ENCODE results near the gene TCF19. TPM values are rescaled to one million over a fixed set of nuclear protein-coding genes. Genes with fewer than 3 reads are reported as not detected.

TCF19 gene
- total and polyA plus RNA-seq, 10 of the 15 experiments (the other 5 are each of a cell fraction or from before 2014, with no cell fraction given), result 7.7 to 103 (median 53.3) TPM

DNA sequence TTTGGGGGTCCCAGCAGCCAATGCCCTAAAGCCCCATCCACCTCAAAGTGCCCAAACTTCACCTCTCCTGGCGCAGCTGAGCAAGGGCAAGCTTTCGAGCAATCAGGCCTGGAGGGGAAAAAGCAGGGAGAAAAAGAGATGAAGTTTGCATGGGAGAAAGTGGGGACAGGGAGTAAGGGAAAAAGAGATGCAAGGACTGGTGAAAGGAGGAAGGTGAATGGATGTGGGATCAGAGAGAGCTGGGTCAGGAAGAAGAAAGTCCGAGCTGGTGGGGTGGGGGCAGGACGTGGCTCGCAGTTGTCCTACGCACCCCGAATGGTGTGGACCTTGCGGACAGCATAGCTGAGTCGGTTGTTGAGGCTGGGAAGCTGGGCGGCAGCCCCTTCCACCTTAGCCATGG lies 13.0 kb upstream of the TCF19 start (continued):
- TF ChIP-seq CREM (IDR thresholded peaks at IDR 0.05; ENCODE audit: low read depth), result no peak

DNA sequence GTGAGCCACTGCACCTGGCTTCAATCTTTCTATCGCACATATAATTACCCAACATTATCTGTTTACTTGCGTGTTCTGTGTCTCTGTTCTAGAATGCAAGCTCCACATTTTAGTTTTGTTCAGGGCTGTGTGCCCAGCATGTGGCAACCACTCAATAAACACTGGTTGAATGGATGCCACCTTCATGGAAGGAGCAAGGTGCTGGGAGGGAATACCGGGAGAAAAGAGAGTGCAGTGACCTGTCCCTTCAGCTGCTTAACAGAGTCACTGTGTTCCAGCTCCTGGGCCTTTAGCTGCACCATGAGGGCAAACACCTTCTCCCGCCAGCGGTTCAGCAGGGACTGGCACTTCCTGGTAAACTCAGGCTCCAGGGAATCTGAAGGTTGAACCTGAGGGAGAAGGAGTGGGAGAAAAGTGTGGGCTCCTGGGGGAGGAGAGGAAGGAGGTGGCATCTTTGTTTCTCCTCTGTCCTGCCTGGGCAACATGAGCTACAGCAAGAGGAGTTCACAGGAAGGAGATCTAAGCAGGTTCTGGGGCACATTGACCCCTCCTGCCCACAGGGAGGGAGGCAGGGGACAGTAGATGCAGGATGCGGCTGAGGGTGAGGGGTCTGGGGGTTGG lies 8.5 kb upstream of the TCF19 start:
- Histone ChIP-seq H3K9ac (ENCODE audit: control insufficient read depth, insufficient read depth, low read length) (no peak overlapping the region), H4K20me1 (ENCODE audit: control insufficient read depth, insufficient read depth) (no peaks in the 10 kb centered on the region), H3K27me3 (replicated peaks in 1 of 2; ENCODE audit: control insufficient read depth in 2 of 2, insufficient read depth in 2 of 2, low read length in 1 of 2) (no peaks in the 10 kb centered on the region), H3K4me2 (ENCODE audit: control insufficient read depth, insufficient read depth) (no peak overlapping the region), H2AFZ (ENCODE audit: control insufficient read depth, low read depth, low read length) (no peak overlapping the region), H3K9me3 (replicated peaks; ENCODE audit: control insufficient read depth, insufficient read depth, low read length) (no peaks in the 10 kb centered on the region), H3K36me3 (ENCODE audit: control insufficient read depth in 2 of 2, insufficient read depth in 2 of 2, low read length in 1 of 2) (no peaks in the 10 kb centered on the region; a peak in 1 of 4 replicates), H3K79me2 (ENCODE audit: control insufficient read depth, insufficient read depth, low read length) (no peaks in the 10 kb centered on the region), H3K27ac (ENCODE audit: control insufficient read depth, insufficient read depth) (no peak overlapping the region), H3K4me1 (ENCODE audit: control insufficient read depth, insufficient read depth, low read length) (peaks cover 4% of the 10 kb centered on the region; the same call in 1 of the 2 replicates), H3K4me3 (no peak overlapping the region)
- DNase-seq (ENCODE audit: low read depth, low spot score) (no peak), FAIRE-seq (no peak), ATAC-seq (no peak)
- intact Hi-C loops (cut with micrococcal nuclease; ENCODE audit: unreplicated experiment) (no loop called here), in situ Hi-C loops (cut with MboI) (no loop called here)
- RAD21 ChIA-PET (ENCODE audit: unreplicated experiment), result no interaction called here
- no TSS peak for BruUV-seq (replicated peaks)
- CTCF ChIA-PET, result no interaction called here
- TF ChIP-seq IKZF1 (conservative IDR thresholded peaks at IDR 0.05) (no peak), EGR1 (IDR thresholded peaks at IDR 0.05; ENCODE audit: borderline replicate concordance in 1 of 2, low read depth in 2 of 2, low read length in 2 of 2) (no peak), SREBF2 (IDR thresholded peaks at IDR 0.05; ENCODE audit: low read length) (no peak), SP1 (IDR thresholded peaks at IDR 0.05; ENCODE audit: low read depth, low read length) (no peak), KAT2A (conservative IDR thresholded peaks at IDR 0.05; ENCODE audit: control insufficient read depth, low read depth, low read length) (no peak), RBBP5 (conservative IDR thresholded peaks at IDR 0.05) (no peak), POLR2A (IDR thresholded peaks at IDR 0.05; ENCODE audit: low read depth, low read length) (no peak), CBFB (IDR thresholded peaks at IDR 0.05; ENCODE audit: low read depth) (no peak), TCF12 (IDR thresholded peaks at IDR 0.05; ENCODE audit: low read depth, low read length) (no peak), JUNB (IDR thresholded peaks at IDR 0.05) (no peak), HCFC1 (IDR thresholded peaks at IDR 0.05; ENCODE audit: low read length) (no peak), EP300 (IDR thresholded peaks at IDR 0.05; ENCODE audit: borderline replicate concordance in 1 of 2, control insufficient read depth in 1 of 2, low read depth in 2 of 2, low read length in 2 of 2) (no peak), NR2C1 (IDR thresholded peaks at IDR 0.05) (no peak), ZNF24 (IDR thresholded peaks at IDR 0.05) (no peak)
- TF ChIP-seq, protein P1, sequence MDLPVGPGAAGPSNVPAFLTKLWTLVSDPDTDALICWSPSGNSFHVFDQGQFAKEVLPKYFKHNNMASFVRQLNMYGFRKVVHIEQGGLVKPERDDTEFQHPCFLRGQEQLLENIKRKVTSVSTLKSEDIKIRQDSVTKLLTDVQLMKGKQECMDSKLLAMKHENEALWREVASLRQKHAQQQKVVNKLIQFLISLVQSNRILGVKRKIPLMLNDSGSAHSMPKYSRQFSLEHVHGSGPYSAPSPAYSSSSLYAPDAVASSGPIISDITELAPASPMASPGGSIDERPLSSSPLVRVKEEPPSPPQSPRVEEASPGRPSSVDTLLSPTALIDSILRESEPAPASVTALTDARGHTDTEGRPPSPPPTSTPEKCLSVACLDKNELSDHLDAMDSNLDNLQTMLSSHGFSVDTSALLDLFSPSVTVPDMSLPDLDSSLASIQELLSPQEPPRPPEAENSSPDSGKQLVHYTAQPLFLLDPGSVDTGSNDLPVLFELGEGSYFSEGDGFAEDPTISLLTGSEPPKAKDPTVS (IDR thresholded peaks at IDR 0.05; ENCODE audit: low read depth, low read length), result no peak
- TF ChIP-seq, protein P2, sequence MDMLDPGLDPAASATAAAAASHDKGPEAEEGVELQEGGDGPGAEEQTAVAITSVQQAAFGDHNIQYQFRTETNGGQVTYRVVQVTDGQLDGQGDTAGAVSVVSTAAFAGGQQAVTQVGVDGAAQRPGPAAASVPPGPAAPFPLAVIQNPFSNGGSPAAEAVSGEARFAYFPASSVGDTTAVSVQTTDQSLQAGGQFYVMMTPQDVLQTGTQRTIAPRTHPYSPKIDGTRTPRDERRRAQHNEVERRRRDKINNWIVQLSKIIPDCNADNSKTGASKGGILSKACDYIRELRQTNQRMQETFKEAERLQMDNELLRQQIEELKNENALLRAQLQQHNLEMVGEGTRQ (IDR thresholded peaks at IDR 0.05; ENCODE audit: borderline replicate concordance, low read depth, low read length), result no peak
- TF ChIP-seq, protein P3, sequence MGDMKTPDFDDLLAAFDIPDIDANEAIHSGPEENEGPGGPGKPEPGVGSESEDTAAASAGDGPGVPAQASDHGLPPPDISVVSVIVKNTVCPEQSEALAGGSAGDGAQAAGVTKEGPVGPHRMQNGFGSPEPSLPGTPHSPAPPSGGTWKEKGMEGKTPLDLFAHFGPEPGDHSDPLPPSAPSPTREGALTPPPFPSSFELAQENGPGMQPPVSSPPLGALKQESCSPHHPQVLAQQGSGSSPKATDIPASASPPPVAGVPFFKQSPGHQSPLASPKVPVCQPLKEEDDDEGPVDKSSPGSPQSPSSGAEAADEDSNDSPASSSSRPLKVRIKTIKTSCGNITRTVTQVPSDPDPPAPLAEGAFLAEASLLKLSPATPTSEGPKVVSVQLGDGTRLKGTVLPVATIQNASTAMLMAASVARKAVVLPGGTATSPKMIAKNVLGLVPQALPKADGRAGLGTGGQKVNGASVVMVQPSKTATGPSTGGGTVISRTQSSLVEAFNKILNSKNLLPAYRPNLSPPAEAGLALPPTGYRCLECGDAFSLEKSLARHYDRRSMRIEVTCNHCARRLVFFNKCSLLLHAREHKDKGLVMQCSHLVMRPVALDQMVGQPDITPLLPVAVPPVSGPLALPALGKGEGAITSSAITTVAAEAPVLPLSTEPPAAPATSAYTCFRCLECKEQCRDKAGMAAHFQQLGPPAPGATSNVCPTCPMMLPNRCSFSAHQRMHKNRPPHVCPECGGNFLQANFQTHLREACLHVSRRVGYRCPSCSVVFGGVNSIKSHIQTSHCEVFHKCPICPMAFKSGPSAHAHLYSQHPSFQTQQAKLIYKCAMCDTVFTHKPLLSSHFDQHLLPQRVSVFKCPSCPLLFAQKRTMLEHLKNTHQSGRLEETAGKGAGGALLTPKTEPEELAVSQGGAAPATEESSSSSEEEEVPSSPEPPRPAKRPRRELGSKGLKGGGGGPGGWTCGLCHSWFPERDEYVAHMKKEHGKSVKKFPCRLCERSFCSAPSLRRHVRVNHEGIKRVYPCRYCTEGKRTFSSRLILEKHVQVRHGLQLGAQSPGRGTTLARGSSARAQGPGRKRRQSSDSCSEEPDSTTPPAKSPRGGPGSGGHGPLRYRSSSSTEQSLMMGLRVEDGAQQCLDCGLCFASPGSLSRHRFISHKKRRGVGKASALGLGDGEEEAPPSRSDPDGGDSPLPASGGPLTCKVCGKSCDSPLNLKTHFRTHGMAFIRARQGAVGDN (IDR thresholded peaks at IDR 0.05), result no peak
- POLR2A ChIA-PET, result interaction anchor here (0.6 kb wide), 1 partner anchor 11 kb away, joined by 4 read pairs; no protein-coding TSS in a partner anchor
- 95% methylated on average over 6 of the region's 6 CpGs for WGBS (ENCODE audit: insufficient coverage, insufficient replicate concordance, low lambda C conversion rate, missing lambda C conversion rate)
- SMC1A ChIA-PET (ENCODE audit: uncharacterized antibody, unreplicated experiment), result interaction anchor here (1.2 to 1.3 kb wide), 2 partner anchors 11 to 42 kb away, joined by 3 read pairs; partner anchors contain the start of gene PSORS1C2

Measured in GM12878 (cell line).